HepG2 (cell line): ENCODE measurements around the gene TBC1D16. TPM values are rescaled to one million over a fixed set of nuclear protein-coding genes. Genes with fewer than 3 reads are reported as not detected.

ENCODE experiments used
- ADNP ChIP-seq: sonication (generic); formaldehyde crosslinking; IDR thresholded peaks from 2 replicates; pipeline ENCODE4 v1.4.0; 2020; ENCODE audit warnings: missing genetic modification reagents
- ATF4 ChIP-seq, 2 experiments: fragments of 450-650 bp in 1 of 2; sonication (generic) in 1 of 2; formaldehyde crosslinking; IDR thresholded peaks; 2 replicates each; pipeline versions ENCODE4 v1.5.0 to v1.8.0; 2020 to 2022; ENCODE audit warnings: mild to moderate bottlenecking in 1 of 2, missing genetic modification reagents in 1 of 2
- DDIT3 ChIP-seq: sonication (generic); formaldehyde crosslinking; IDR thresholded peaks from 2 replicates; pipeline ENCODE4 v1.4.0; 2020; ENCODE audit warnings: mild to moderate bottlenecking, missing genetic modification reagents
- GATA4 ChIP-seq: sonication (generic); IDR thresholded peaks from 2 replicates; pipeline ENCODE4 v1.6.1; 2016; ENCODE audit warnings: antibody characterized with exemption, low read depth, borderline replicate concordance
- HNRNPK ChIP-seq: fragments of 200-400 bp; formaldehyde crosslinking; IDR thresholded peaks from 2 replicates; pipeline ENCODE4 v1.6.1; 2018; ENCODE audit warnings: low read length, low read depth, moderate library complexity, mild to moderate bottlenecking; ENCODE audit not compliant: poor library complexity, severe bottlenecking
- ISL2 ChIP-seq: sonication (generic); formaldehyde crosslinking; IDR thresholded peaks from 2 replicates; pipeline ENCODE4 v1.5.0; 2020; ENCODE audit warnings: missing genetic modification reagents
- KAT7 ChIP-seq: IDR thresholded peaks from 2 replicates; pipeline ENCODE4 v1.6.1; 2018; ENCODE audit warnings: borderline replicate concordance, missing compliant biosample characterization
- MYPOP ChIP-seq: sonication (generic); formaldehyde crosslinking; IDR thresholded peaks from 2 replicates; pipeline ENCODE4 v1.8.1; 2023; ENCODE audit warnings: mild to moderate bottlenecking, moderate library complexity, missing genetic modification reagents
- SKI ChIP-seq: fragments of 450-650 bp; IDR thresholded peaks from one replicate; pipeline ENCODE4 v1.6.1; 2018; ENCODE audit warnings: mild to moderate bottlenecking; ENCODE audit not compliant: partially characterized antibody
- SRY ChIP-seq: sonication (generic); formaldehyde crosslinking; IDR thresholded peaks from 2 replicates; pipeline ENCODE4 v1.8.0; 2022; ENCODE audit warnings: mild to moderate bottlenecking, missing genetic modification reagents
- XBP1 ChIP-seq: sonication (generic); formaldehyde crosslinking; IDR thresholded peaks from 2 replicates; pipeline ENCODE4 v1.5.0; 2020; ENCODE audit warnings: missing genetic modification reagents
- ZBTB1 ChIP-seq: sonication (generic); formaldehyde crosslinking; IDR thresholded peaks from 2 replicates; pipeline ENCODE4 v1.4.0; 2020; ENCODE audit warnings: missing genetic modification reagents, borderline replicate concordance
- ZFP36 ChIP-seq: fragments of 150-350 bp; IDR thresholded peaks from 2 replicates; pipeline ENCODE4 v1.6.1; 2018; ENCODE audit warnings: borderline replicate concordance, low read length, low read depth; ENCODE audit not compliant: partially characterized antibody
- ZFY ChIP-seq: sonication (generic); formaldehyde crosslinking; IDR thresholded peaks from 2 replicates; pipeline ENCODE4 v1.4.0; 2020; ENCODE audit warnings: missing genetic modification reagents
- ZNF501 ChIP-seq: sonication (generic); formaldehyde crosslinking; IDR thresholded peaks from 2 replicates; pipeline ENCODE4 v1.5.1; 2020; ENCODE audit warnings: mild to moderate bottlenecking, moderate library complexity, missing genetic modification reagents
- ZNF589 ChIP-seq: sonication (generic); formaldehyde crosslinking; conservative IDR thresholded peaks from 2 replicates; pipeline ENCODE4 v1.8.0; 2022; ENCODE audit warnings: mild to moderate bottlenecking, moderate library complexity, missing genetic modification reagents
- ZNF616 ChIP-seq: sonication (generic); formaldehyde crosslinking; IDR thresholded peaks from 2 replicates; pipeline ENCODE4 v1.5.0; 2020; ENCODE audit warnings: low read depth, mild to moderate bottlenecking, missing genetic modification reagents
- polyA plus RNA-seq, 8 experiments: library from polyadenylated mRNA; depleted of rRNA in 3 of 8; stranded (reverse) in 7 of 8; unstranded in 1 of 8; fragments of >200 nt; fragmentation: Illumina TruSeq in 4 of 8; extraction: Trizol in 4 of 8; gene quantifications; 2 replicates each; pipeline versions ENCODE4 v1.2.1 to v1.2.3, GENCODE V29; 2011 to 2016; ENCODE audit warnings: low read depth in 4 of 8, missing spikeins in 1 of 8, mixed read lengths in 1 of 8; ENCODE audit not compliant: insufficient read depth in 1 of 8
- total RNA-seq, 5 experiments: library from RNA; depleted of rRNA; stranded (reverse); fragments of >200 nt; fragmentation: Illumina TruSeq; extraction: Trizol; gene quantifications; 2 replicates each; pipeline ENCODE4 v1.2.3, GENCODE V29; 2016; ENCODE audit warnings: low read depth in 1 of 5
- TF ChIP-seq, protein P1 (sequence below): sonication (generic); formaldehyde crosslinking; IDR thresholded peaks from 2 replicates; pipeline ENCODE4 v1.5.0; 2020; ENCODE audit warnings: mild to moderate bottlenecking, missing genetic modification reagents, borderline replicate concordance

TBC1D16 gene
- total and polyA plus RNA-seq, 2 of the 13 experiments (the other 11 are each of a cell fraction or from before 2014, with no cell fraction given) = 14.9 to 24.9 TPM

GRCh38 chr17:79992649-79993389 lies 42.9 kb downstream of the TBC1D16 start (continued):
- no peak for TF ChIP-seq ATF4 (CRISPR knock-in tag; IDR thresholded peaks at IDR 0.05)
- TF ChIP-seq ZBTB1 (CRISPR knock-in tag) = no peak
- no peak for TF ChIP-seq XBP1
- TF ChIP-seq ISL2 (CRISPR knock-in tag) = no peak; the same call in 1 of the 2 replicates
- no peak for TF ChIP-seq HNRNPK
- peak; percentile 21; the same call in 1 of the 2 replicates for TF ChIP-seq ZNF501 (CRISPR knock-in tag)
- TF ChIP-seq DDIT3 (CRISPR knock-in tag) = no peak
- no peak for TF ChIP-seq SKI
- TF ChIP-seq MYPOP (CRISPR knock-in tag) = no peak
- 0 out of 2 replicates have a peak, but pooled peaks have one; percentile 12 for TF ChIP-seq ZNF589 (CRISPR knock-in tag)
- TF ChIP-seq KAT7 (CRISPR knock-in tag) = no peak; the same call in 1 of the 2 replicates
- TF ChIP-seq ZFP36 = no peak
- no peak; the same call in none of the 2 replicates for TF ChIP-seq ADNP (CRISPR knock-in tag)
- TF ChIP-seq ZNF616 = no peak
- no peak for TF ChIP-seq ZFY (CRISPR knock-in tag)
- TF ChIP-seq GATA4 = no peak
- no peak for TF ChIP-seq SRY (CRISPR knock-in tag)
- TF ChIP-seq, protein P1, sequence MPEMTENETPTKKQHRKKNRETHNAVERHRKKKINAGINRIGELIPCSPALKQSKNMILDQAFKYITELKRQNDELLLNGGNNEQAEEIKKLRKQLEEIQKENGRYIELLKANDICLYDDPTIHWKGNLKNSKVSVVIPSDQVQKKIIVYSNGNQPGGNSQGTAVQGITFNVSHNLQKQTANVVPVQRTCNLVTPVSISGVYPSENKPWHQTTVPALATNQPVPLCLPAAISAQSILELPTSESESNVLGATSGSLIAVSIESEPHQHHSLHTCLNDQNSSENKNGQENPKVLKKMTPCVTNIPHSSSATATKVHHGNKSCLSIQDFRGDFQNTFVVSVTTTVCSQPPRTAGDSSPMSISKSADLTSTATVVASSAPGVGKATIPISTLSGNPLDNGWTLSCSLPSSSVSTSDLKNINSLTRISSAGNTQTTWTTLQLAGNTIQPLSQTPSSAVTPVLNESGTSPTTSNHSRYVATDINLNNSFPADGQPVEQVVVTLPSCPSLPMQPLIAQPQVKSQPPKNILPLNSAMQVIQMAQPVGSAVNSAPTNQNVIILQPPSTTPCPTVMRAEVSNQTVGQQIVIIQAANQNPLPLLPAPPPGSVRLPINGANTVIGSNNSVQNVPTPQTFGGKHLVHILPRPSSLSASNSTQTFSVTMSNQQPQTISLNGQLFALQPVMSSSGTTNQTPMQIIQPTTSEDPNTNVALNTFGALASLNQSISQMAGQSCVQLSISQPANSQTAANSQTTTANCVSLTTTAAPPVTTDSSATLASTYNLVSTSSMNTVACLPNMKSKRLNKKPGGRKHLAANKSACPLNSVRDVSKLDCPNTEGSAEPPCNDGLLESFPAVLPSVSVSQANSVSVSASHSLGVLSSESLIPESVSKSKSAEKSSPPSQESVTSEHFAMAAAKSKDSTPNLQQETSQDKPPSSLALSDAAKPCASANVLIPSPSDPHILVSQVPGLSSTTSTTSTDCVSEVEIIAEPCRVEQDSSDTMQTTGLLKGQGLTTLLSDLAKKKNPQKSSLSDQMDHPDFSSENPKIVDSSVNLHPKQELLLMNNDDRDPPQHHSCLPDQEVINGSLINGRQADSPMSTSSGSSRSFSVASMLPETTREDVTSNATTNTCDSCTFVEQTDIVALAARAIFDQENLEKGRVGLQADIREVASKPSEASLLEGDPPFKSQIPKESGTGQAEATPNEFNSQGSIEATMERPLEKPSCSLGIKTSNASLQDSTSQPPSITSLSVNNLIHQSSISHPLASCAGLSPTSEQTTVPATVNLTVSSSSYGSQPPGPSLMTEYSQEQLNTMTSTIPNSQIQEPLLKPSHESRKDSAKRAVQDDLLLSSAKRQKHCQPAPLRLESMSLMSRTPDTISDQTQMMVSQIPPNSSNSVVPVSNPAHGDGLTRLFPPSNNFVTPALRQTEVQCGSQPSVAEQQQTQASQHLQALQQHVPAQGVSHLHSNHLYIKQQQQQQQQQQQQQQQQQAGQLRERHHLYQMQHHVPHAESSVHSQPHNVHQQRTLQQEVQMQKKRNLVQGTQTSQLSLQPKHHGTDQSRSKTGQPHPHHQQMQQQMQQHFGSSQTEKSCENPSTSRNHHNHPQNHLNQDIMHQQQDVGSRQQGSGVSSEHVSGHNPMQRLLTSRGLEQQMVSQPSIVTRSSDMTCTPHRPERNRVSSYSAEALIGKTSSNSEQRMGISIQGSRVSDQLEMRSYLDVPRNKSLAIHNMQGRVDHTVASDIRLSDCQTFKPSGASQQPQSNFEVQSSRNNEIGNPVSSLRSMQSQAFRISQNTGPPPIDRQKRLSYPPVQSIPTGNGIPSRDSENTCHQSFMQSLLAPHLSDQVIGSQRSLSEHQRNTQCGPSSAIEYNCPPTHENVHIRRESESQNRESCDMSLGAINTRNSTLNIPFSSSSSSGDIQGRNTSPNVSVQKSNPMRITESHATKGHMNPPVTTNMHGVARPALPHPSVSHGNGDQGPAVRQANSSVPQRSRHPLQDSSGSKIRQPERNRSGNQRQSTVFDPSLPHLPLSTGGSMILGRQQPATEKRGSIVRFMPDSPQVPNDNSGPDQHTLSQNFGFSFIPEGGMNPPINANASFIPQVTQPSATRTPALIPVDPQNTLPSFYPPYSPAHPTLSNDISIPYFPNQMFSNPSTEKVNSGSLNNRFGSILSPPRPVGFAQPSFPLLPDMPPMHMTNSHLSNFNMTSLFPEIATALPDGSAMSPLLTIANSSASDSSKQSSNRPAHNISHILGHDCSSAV = no peak
